KMS-11 (cell line): Measurements from ENCODE around the gene UBR3.

Experiments
- H2AFZ ChIP-seq: fragments of 200-600 bp; sonication (generic); 2 replicates; pipeline ENCODE4 v1.6.1; 2016; ENCODE audit warnings: antibody characterized with exemption, mixed run types, low read depth
- H3K27ac ChIP-seq: fragments of 200-600 bp; sonication (generic); 2 replicates; pipeline ENCODE4 v1.6.1; 2016; ENCODE audit warnings: mild to moderate bottlenecking, mixed run types
- H3K27me3 ChIP-seq: fragments of 200-600 bp; sonication (generic); 2 replicates; pipeline ENCODE4 v1.6.1; 2017; ENCODE audit warnings: mild to moderate bottlenecking, low read depth, mixed run types, moderate library complexity; ENCODE audit not compliant: insufficient read depth
- H3K36me3 ChIP-seq: fragments of 200-600 bp; sonication (generic); 2 replicates; pipeline ENCODE4 v1.6.1; 2017; ENCODE audit warnings: mild to moderate bottlenecking, mixed run types; ENCODE audit not compliant: insufficient read depth
- H3K4me1 ChIP-seq: fragments of 200-600 bp; sonication (generic); 2 replicates; pipeline ENCODE4 v1.6.1; 2016; ENCODE audit warnings: mild to moderate bottlenecking, low read depth, mixed run types; ENCODE audit not compliant: poor library complexity, severe bottlenecking
- H3K4me2 ChIP-seq: fragments of 200-600 bp; sonication (generic); 2 replicates; pipeline ENCODE4 v1.7.0; 2016; ENCODE audit warnings: mild to moderate bottlenecking, mixed run types
- H3K4me3 ChIP-seq: fragments of 200-600 bp; sonication (generic); IDR thresholded peaks from 2 replicates; pipeline ENCODE4 v1.6.1; 2017; ENCODE audit warnings: low read depth, low read length, mixed read lengths; ENCODE audit not compliant: insufficient read depth
- H3K79me2 ChIP-seq: fragments of 200-600 bp; sonication (generic); 2 replicates; pipeline ENCODE4 v1.6.1; 2016; ENCODE audit warnings: low read depth, mixed run types; ENCODE audit not compliant: insufficient read depth
- H3K9ac ChIP-seq: fragments of 200-600 bp; sonication (generic); 2 replicates; pipeline ENCODE4 v1.6.1; 2016; ENCODE audit warnings: mild to moderate bottlenecking, mixed run types
- H4K20me1 ChIP-seq: fragments of 200-600 bp; sonication (generic); 2 replicates; pipeline ENCODE4 v1.6.1; 2016; ENCODE audit warnings: mild to moderate bottlenecking, mixed run types; ENCODE audit not compliant: insufficient read depth
- TF ChIP-seq, protein P1 (sequence below): fragments of 200-600 bp; sonication (generic); conservative IDR thresholded peaks from 2 replicates; pipeline ENCODE4 v1.6.1; 2017; ENCODE audit warnings: low read depth, mild to moderate bottlenecking, antibody characterized with exemption, low read length, moderate library complexity, mixed read lengths

The UBR3 gene

DNA sequence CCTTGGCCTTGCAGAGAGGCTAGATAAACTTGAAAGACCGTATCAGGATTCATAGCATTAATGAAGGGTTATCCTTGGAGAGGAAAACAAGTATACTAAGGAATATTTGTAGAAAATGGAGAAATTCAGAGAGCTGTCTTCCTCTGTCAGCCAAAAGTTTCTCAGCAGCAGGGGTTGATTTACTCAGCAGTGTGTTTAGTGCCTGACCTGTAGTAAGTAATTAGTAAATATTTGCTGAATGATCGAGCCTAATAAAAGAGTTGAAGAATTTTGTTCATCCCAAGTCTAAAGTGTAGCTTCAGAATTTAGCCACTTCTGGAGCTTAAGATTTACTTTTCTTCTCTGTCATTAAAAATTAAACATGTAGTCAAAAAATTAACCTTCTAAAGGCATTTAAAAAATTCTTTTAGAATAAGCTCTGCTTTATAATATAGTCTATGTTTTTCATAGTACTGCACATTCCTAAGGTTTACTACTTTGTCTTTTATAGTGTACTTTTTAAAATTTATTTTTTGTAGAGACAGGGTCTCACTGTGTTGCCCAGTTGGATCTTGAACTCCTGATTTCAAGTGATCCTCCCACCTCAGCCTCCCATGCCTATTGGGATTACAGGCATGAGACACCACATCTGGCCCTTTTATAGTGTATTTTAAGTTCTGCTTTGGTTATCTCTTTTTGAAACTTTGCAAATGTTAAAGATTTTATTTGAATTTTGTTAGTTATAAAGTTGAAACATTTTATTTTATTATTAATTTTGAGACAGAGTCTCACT, 212.3 kb downstream of the UBR3 start:
- no peak overlapping the region for H3K9ac ChIP-seq
- no peak overlapping the region for H2AFZ ChIP-seq
- H3K36me3 ChIP-seq = no peaks in the 10 kb centered on the region
- TF ChIP-seq, protein P1, sequence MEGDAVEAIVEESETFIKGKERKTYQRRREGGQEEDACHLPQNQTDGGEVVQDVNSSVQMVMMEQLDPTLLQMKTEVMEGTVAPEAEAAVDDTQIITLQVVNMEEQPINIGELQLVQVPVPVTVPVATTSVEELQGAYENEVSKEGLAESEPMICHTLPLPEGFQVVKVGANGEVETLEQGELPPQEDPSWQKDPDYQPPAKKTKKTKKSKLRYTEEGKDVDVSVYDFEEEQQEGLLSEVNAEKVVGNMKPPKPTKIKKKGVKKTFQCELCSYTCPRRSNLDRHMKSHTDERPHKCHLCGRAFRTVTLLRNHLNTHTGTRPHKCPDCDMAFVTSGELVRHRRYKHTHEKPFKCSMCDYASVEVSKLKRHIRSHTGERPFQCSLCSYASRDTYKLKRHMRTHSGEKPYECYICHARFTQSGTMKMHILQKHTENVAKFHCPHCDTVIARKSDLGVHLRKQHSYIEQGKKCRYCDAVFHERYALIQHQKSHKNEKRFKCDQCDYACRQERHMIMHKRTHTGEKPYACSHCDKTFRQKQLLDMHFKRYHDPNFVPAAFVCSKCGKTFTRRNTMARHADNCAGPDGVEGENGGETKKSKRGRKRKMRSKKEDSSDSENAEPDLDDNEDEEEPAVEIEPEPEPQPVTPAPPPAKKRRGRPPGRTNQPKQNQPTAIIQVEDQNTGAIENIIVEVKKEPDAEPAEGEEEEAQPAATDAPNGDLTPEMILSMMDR = no peak
- H3K27me3 ChIP-seq = no peaks in the 10 kb centered on the region
- H4K20me1 ChIP-seq = no peaks in the 10 kb centered on the region
- no peaks in the 10 kb centered on the region for H3K4me1 ChIP-seq
- H3K4me3 ChIP-seq = no peak overlapping the region
- H3K4me2 ChIP-seq = no peak overlapping the region
- H3K27ac ChIP-seq = no peak overlapping the region
- no peaks in the 10 kb centered on the region for H3K79me2 ChIP-seq

DNA sequence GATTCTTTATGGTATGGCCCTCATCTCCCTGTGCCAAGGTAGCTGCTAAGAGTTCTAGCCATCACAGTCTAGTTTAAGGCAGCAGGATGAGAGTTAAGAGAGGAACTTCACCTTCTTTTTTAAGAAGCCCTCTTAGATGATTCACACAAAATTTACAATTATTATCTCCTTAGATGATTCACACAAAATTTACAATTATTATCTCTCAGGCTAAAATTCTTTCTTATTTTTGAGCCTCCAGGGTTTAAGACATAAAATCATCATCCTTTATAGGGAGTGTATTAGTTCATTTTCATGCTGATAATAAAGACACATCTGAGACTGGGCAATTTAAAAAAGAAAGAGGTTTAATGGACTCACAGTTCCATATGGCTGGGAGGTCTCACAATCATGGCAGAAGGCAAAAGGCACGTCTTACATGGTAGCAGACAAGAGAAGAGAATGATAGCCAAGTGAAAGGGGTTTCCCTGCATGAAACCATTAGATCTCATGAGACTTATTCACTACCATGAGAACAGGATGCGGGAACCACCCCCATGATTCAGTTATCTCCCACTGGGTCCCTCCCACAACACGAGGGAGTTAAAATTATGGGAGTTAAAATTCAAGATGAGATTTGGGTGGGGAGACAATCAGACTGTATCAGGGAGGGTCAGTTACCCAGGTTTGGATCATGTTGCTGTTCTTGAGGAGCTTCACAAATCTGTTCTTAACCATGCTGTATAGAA, 217.7 kb downstream of the UBR3 start:
- no peaks in the 10 kb centered on the region for H3K4me1 ChIP-seq
- no peak overlapping the region for H3K27ac ChIP-seq
- no peak overlapping the region for H3K9ac ChIP-seq
- H3K79me2 ChIP-seq = no peaks in the 10 kb centered on the region
- H3K4me3 ChIP-seq = no peak overlapping the region
- no peak overlapping the region for H2AFZ ChIP-seq
- no peak overlapping the region for H3K4me2 ChIP-seq
- no peaks in the 10 kb centered on the region for H3K27me3 ChIP-seq
- TF ChIP-seq, protein P1 = no peak
- no peaks in the 10 kb centered on the region for H4K20me1 ChIP-seq
- no peaks in the 10 kb centered on the region for H3K36me3 ChIP-seq

GRCh38 chr2:170047331-170048065, 220.2 kb downstream of the UBR3 start:
- Histone ChIP-seq H3K4me1 (no peaks in the 10 kb centered on the region), H3K27me3 (no peaks in the 10 kb centered on the region), H4K20me1 (no peaks in the 10 kb centered on the region), H3K9ac (no peak overlapping the region), H3K27ac (no peak overlapping the region), H3K4me3 (no peak overlapping the region), H3K4me2 (no peak overlapping the region), H3K79me2 (no peaks in the 10 kb centered on the region), H2AFZ (no peak overlapping the region), H3K36me3 (no peaks in the 10 kb centered on the region)
- TF ChIP-seq, protein P1 = no peak

- no peaks in the 10 kb centered on the region for H4K20me1 ChIP-seq
- no peak overlapping the region for H3K4me3 ChIP-seq
- H3K4me2 ChIP-seq = no peak overlapping the region
Observed at GRCh38 chr2:170052151-170052550, 224.9 kb downstream of the UBR3 start.

More at GRCh38 chr2:170052151-170052550, 224.9 kb downstream of the UBR3 start:
- no peaks in the 10 kb centered on the region for H3K4me1 ChIP-seq
- no peak overlapping the region for H3K27ac ChIP-seq
- H3K36me3 ChIP-seq = no peaks in the 10 kb centered on the region
- H3K9ac ChIP-seq = no peak overlapping the region
- H3K27me3 ChIP-seq = no peaks in the 10 kb centered on the region
- no peaks in the 10 kb centered on the region for H3K79me2 ChIP-seq
- TF ChIP-seq, protein P1 = no peak
- H2AFZ ChIP-seq = no peak overlapping the region
